IPS-15b (cell line): Measurements from ENCODE around the gene NCF2.

ENCODE experiments used
- H3K27me3 ChIP-seq: one replicate; pipeline ENCODE4 v1.6.1; 2013; ENCODE audit warnings: low read length; ENCODE audit not compliant: control insufficient read depth, insufficient read depth
- H3K36me3 ChIP-seq: one replicate; pipeline ENCODE4 v1.6.1; 2013; ENCODE audit warnings: low read length; ENCODE audit not compliant: control insufficient read depth, insufficient read depth
- H3K4me1 ChIP-seq: one replicate; pipeline ENCODE4 v1.6.1; 2013; ENCODE audit warnings: mild to moderate bottlenecking, low read length; ENCODE audit not compliant: control insufficient read depth, insufficient read depth
- H3K4me3 ChIP-seq: one replicate; pipeline ENCODE4 v1.5.1; 2013; ENCODE audit warnings: low read depth, low read length
- H3K9ac ChIP-seq: one replicate; pipeline ENCODE4 v1.6.1; 2013; ENCODE audit warnings: low read depth, mild to moderate bottlenecking, low read length
- H3K9me3 ChIP-seq: one replicate; pipeline ENCODE4 v1.6.1; 2013; ENCODE audit warnings: mild to moderate bottlenecking, low read length; ENCODE audit not compliant: control insufficient read depth, insufficient read depth

Gene NCF2

DNA sequence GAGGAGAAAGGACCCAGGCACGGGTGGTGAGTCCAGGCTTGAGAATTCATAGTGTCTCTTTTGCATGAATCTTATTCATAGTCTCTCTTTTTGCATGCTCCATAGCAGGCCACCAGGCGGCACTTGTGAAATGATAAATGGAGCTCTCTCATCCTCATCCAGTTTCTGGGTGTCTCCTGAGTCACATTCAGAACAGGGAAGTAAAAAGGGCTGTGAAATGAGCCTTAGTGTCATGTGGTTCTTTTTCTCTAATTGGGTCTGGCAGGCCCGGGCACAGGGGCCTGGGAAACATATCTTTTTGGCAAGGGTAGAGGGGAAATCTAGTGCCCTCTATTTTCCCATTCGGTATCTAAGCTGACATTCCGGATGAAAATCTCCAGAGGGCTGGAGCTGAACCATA lies 19.1 kb upstream of the NCF2 start:
- Histone ChIP-seq H3K4me3 (no peak overlapping the region), H3K9ac (no peak overlapping the region), H3K4me1 (no peaks in the 10 kb centered on the region), H3K27me3 (no peaks in the 10 kb centered on the region), H3K36me3 (no peaks in the 10 kb centered on the region), H3K9me3 (no peaks in the 10 kb centered on the region)

GRCh38 chr1:183607322-183607980 lies 17.2 kb upstream of the NCF2 start:
- Histone ChIP-seq H3K27me3 (no peaks in the 10 kb centered on the region), H3K9ac (no peak overlapping the region), H3K9me3 (no peaks in the 10 kb centered on the region), H3K4me1 (no peaks in the 10 kb centered on the region), H3K4me3 (no peak overlapping the region), H3K36me3 (no peaks in the 10 kb centered on the region)

GRCh38 chr1:183605904-183606303 lies 15.6 kb upstream of the NCF2 start:
- H3K27me3 ChIP-seq = no peaks in the 10 kb centered on the region
- no peaks in the 10 kb centered on the region for H3K9me3 ChIP-seq
- no peak overlapping the region for H3K4me3 ChIP-seq
- no peak overlapping the region for H3K9ac ChIP-seq
- no peaks in the 10 kb centered on the region for H3K36me3 ChIP-seq
- no peaks in the 10 kb centered on the region for H3K4me1 ChIP-seq

GRCh38 chr1:183604815-183605214 lies 14.6 kb upstream of the NCF2 start:
- H3K9me3 ChIP-seq = no peaks in the 10 kb centered on the region
- no peaks in the 10 kb centered on the region for H3K36me3 ChIP-seq
- no peak overlapping the region for H3K4me3 ChIP-seq
- H3K4me1 ChIP-seq = no peaks in the 10 kb centered on the region
- no peak overlapping the region for H3K9ac ChIP-seq
- no peaks in the 10 kb centered on the region for H3K27me3 ChIP-seq

GRCh38 chr1:183604038-183604808 lies 14.0 kb upstream of the NCF2 start:
- H3K4me3 ChIP-seq = no peak overlapping the region
- no peaks in the 10 kb centered on the region for H3K27me3 ChIP-seq
- no peak overlapping the region for H3K9ac ChIP-seq
- H3K36me3 ChIP-seq = no peaks in the 10 kb centered on the region
- no peaks in the 10 kb centered on the region for H3K4me1 ChIP-seq
- H3K9me3 ChIP-seq = no peaks in the 10 kb centered on the region

DNA sequence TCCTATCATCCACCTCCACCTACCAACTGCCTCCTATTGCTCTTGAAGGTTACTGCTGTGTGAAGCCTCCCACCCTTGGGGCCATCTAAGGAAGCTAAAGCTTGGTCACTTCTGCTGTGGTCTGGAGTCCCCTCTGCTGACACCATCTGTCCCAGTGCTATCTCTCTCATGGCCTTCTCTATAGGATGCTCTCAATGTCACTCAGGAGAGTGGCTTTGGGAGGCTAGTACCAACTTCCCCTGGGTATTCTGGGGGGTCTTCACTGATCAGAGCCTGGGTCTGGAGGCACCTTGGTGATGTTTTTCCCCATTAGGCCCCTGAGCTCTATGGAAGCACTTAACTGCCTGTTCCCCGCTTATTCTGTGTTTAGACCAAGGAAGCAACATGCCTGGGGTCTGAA lies 12.3 kb upstream of the NCF2 start:
- Histone ChIP-seq H3K4me3 (no peak overlapping the region), H3K9ac (no peak overlapping the region), H3K36me3 (no peaks in the 10 kb centered on the region), H3K27me3 (no peaks in the 10 kb centered on the region), H3K4me1 (no peaks in the 10 kb centered on the region), H3K9me3 (no peaks in the 10 kb centered on the region)

DNA sequence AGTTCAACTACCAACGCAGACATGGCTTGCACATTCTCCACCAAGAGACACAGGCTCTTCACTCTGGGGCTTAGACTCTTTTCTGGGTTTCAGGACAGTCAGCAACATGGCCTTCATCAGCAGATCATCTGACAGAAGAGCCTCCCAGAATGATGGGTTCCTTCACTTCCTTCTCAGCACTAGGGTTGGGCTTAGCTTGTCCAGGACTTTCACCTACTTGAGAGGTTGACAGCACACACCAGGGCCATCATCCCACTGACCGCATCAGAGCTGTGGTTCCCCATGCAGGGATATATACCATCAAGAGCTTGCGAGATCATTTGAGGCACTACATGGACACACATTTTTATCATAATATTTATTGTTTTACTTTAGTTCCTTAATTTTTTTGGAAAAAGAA lies 10.4 kb upstream of the NCF2 start:
- H3K9ac ChIP-seq = no peak overlapping the region
- no peaks in the 10 kb centered on the region for H3K36me3 ChIP-seq
- no peaks in the 10 kb centered on the region for H3K4me1 ChIP-seq
- H3K9me3 ChIP-seq = no peaks in the 10 kb centered on the region
- H3K4me3 ChIP-seq = no peak overlapping the region
- H3K27me3 ChIP-seq = no peaks in the 10 kb centered on the region

DNA sequence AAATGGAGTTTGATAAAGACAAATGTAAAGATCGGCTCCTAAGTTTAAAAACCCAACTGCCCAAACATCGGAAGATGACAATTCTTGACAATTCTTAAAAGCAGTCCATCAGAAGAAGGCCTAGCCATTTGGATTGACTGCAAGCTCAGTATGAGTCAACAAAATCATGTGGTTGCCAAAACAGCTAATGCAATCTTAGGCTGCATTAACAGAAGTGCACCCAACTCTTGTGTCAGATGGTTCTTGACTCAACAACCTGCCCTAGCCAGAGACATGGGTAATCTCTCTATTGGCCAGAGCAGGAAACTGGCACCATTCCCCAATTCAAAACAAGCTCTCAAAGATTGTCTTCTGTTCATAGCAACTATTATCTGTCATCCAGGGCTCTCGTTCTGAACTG lies 9.9 kb upstream of the NCF2 start:
- Histone ChIP-seq H3K4me1 (no peaks in the 10 kb centered on the region), H3K9ac (no peak overlapping the region), H3K27me3 (no peaks in the 10 kb centered on the region), H3K36me3 (no peaks in the 10 kb centered on the region), H3K9me3 (no peaks in the 10 kb centered on the region), H3K4me3 (no peak overlapping the region)

DNA sequence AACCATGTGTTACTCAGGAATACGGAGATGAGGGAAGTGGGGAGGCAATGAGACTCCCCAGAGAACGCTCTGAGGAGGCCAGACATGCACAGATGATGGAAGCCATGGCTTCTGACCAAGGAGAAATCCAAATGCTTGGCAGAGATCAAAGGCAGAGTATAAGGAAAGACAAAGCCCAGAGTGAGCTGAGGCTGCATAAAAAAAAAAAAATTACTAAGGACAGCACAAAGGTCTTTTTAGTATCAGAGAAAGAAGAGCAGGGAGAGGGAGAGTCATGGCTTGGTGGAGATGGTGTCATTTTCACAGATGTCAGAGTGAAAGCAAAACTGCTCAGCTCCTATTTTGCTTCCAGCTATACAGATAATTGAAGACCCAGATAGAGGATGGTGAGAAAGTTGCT lies 8.1 kb upstream of the NCF2 start:
- Histone ChIP-seq H3K36me3 (no peaks in the 10 kb centered on the region), H3K27me3 (no peaks in the 10 kb centered on the region), H3K4me1 (no peaks in the 10 kb centered on the region), H3K9me3 (no peaks in the 10 kb centered on the region), H3K4me3 (no peak overlapping the region), H3K9ac (no peak overlapping the region)

GRCh38 chr1:183597656-183598347 lies 7.5 kb upstream of the NCF2 start:
- Histone ChIP-seq H3K27me3 (no peaks in the 10 kb centered on the region), H3K4me1 (peaks cover 5% of the 10 kb centered on the region), H3K9me3 (no peaks in the 10 kb centered on the region), H3K4me3 (no peak overlapping the region), H3K9ac (no peak overlapping the region), H3K36me3 (no peaks in the 10 kb centered on the region)

- Histone ChIP-seq H3K9me3 (no peaks in the 10 kb centered on the region), H3K27me3 (no peaks in the 10 kb centered on the region), H3K4me1 (peaks cover 5% of the 10 kb centered on the region), H3K4me3 (no peak overlapping the region), H3K36me3 (no peaks in the 10 kb centered on the region), H3K9ac (no peak overlapping the region)
These were observed 6.2 kb upstream of the NCF2 start for GRCh38 chr1:183596500-183596899.

DNA sequence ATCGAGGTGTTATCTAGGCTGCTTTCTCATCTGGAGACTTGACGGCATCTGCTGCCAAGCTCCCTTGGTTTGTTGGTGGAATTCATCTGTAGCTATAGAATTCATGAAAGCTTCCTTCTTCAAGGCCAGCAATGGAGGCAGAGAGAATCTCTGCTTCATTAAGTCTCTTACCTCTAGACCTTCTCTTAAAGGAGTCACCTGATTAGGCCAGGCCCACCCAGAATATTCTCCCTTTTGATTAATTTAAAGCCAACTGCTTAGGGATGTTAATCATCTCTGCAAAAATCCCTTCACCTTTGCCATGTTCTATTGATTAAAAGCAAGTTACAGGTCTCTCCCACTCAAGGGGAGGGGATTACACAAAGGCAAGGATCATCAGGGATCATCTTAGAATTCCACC lies 5.3 kb upstream of the NCF2 start:
- Histone ChIP-seq H3K9ac (no peak overlapping the region), H3K9me3 (no peaks in the 10 kb centered on the region), H3K36me3 (no peaks in the 10 kb centered on the region), H3K4me3 (no peak overlapping the region), H3K27me3 (no peaks in the 10 kb centered on the region), H3K4me1 (peaks cover 5% of the 10 kb centered on the region)
